Caco-2 (cell line): ENCODE measurements around the gene UTP11. TPM values are rescaled to one million over a fixed set of nuclear protein-coding genes. Genes with fewer than 3 reads are reported as not detected.

Experiments used
- BruUV-seq: library from RNA; stranded (reverse); fragments of 400-500 nt; replicated peaks from 2 replicates; lab custom pipeline; 2021; lab: Mats Ljungman, UMichigan
- CTCF ChIA-PET: fragments of 300-600 bp; sonication (Branson Sonifier 250); formaldehyde crosslinking; loops from one replicate; lab custom pipeline; 2022; ENCODE audit warnings: antibody characterized with exemption; lab: Charles Lee
- POLR2A ChIA-PET: fragments of 300-600 bp; sonication (Branson Sonifier 250); formaldehyde crosslinking; loops from one replicate; lab custom pipeline; 2022; ENCODE audit warnings: antibody characterized with exemption; lab: Charles Lee
- DNase-seq, 2 experiments: peaks; one replicate each; pipeline versions ENCODE4 v3.0.0 to v3.0.0-alpha.2; 2020 to 2022
- H3K27me3 ChIP-seq: replicated peaks from 2 replicates; pipeline ENCODE4 v1.6.0; 2011; ENCODE audit warnings: low read length; ENCODE audit not compliant: control insufficient read depth, insufficient read depth
- H3K36me3 ChIP-seq: 2 replicates; pipeline ENCODE4 v1.5.1; 2011; ENCODE audit warnings: low read length; ENCODE audit not compliant: control insufficient read depth, insufficient read depth
- H3K4me1 ChIP-seq: fragments of 250-450 bp; sonication (Bioruptor Pico); 2 replicates; pipeline ENCODE4 v1.5.1; 2020; ENCODE audit warnings: mild to moderate bottlenecking
- H3K4me3 ChIP-seq: 2 replicates; pipeline ENCODE4 v1.5.1; 2011; ENCODE audit warnings: low read depth, mild to moderate bottlenecking, control low read depth, low read length
- H3K9me3 ChIP-seq: fragments of 250-450 bp; sonication (Bioruptor Pico); 2 replicates; pipeline ENCODE4 v1.5.1; 2020; ENCODE audit warnings: mild to moderate bottlenecking, moderate library complexity
- H3K27ac Mint-ChIP-seq: one replicate; pipeline ENCODE4 v1.8.0; 2022; ENCODE audit warnings: mixed read lengths; ENCODE audit not compliant: unreplicated experiment
- H3K27me3 Mint-ChIP-seq: one replicate; pipeline ENCODE4 v1.8.0; 2022; ENCODE audit warnings: mixed read lengths; ENCODE audit not compliant: insufficient read depth, unreplicated experiment
- H3K36me3 Mint-ChIP-seq: one replicate; pipeline ENCODE4 v1.8.0; 2022; ENCODE audit warnings: mild to moderate bottlenecking, mixed read lengths; ENCODE audit not compliant: insufficient read depth, unreplicated experiment
- H3K4me1 Mint-ChIP-seq: one replicate; pipeline ENCODE4 v1.8.0; 2022; ENCODE audit warnings: low read depth, mixed read lengths; ENCODE audit not compliant: unreplicated experiment
- H3K4me3 Mint-ChIP-seq: one replicate; pipeline ENCODE4 v1.8.0; 2022; ENCODE audit warnings: mild to moderate bottlenecking, moderate library complexity, mixed read lengths; ENCODE audit not compliant: unreplicated experiment
- H3K9me3 Mint-ChIP-seq: one replicate; pipeline ENCODE4 v1.8.0; 2022; ENCODE audit warnings: mixed read lengths; ENCODE audit not compliant: unreplicated experiment
- CTCF ChIP-seq, 2 experiments: fragments of 200-600 bp in 1 of 2; IDR thresholded peaks; 1 replicate in 1 of 2; 2 replicates in 1 of 2; pipeline versions ENCODE4 v1.5.1 to v1.8.0; 2011 to 2022; ENCODE audit warnings: antibody characterized with exemption in 1 of 2, control low read depth in 1 of 2, inconsistent platforms in 1 of 2, low read depth in 1 of 2, low read length in 1 of 2, mild to moderate bottlenecking in 1 of 2, moderate library complexity in 1 of 2; ENCODE audit not compliant: insufficient read depth in 1 of 2, severe bottlenecking in 1 of 2, unreplicated experiment in 1 of 2
- intact Hi-C: fragments of 100-400 bp; cut with micrococcal nuclease; formaldehyde crosslinking; loops from one replicate; pipeline ENCODE4 v1.10.0; 2022; ENCODE audit not compliant: unreplicated experiment
- total RNA-seq: library from RNA; stranded (reverse); gene quantifications from 2 replicates; pipeline ENCODE4 v1.2.3, GENCODE V29; 2022

UTP11 gene
- total RNA-seq, 1 experiment from 2014 or later, result 29.1 TPM

GRCh38 chr1:37998089-37998808 lies 14.3 kb upstream of the UTP11 start:
- Mint-ChIP-seq H3K36me3 (peaks cover 6% of the 10 kb centered on the region), H3K4me3 (no peak overlapping the region), H3K4me1 (peaks cover 8% of the 10 kb centered on the region), H3K9me3 (no peaks in the 10 kb centered on the region), H3K27me3 (no peaks in the 10 kb centered on the region), H3K27ac (no peak overlapping the region)
- H3K4me1 ChIP-seq, result peaks cover 25% of the 10 kb centered on the region
- H3K9me3 ChIP-seq, result no peaks in the 10 kb centered on the region
- BruUV-seq, result no TSS peak
- ChIA-PET CTCF (no interaction called here), POLR2A (no interaction called here)
- intact Hi-C loops, result no loop called here
- H3K4me3 ChIP-seq, result no peak overlapping the region
- no peak for DNase-seq
- TF ChIP-seq CTCF (IDR thresholded peaks at IDR 0.05; ENCODE audit: insufficient read depth in 1 of 2, low read depth in 1 of 2, low read length in 1 of 2, severe bottlenecking in 1 of 2, unreplicated experiment in 1 of 2), result no peak
- no peaks in the 10 kb centered on the region for H3K36me3 ChIP-seq
- H3K27me3 ChIP-seq, result no peaks in the 10 kb centered on the region

GRCh38 chr1:37998913-37999429 lies 13.6 kb upstream of the UTP11 start:
- H3K4me3 Mint-ChIP-seq, result no peak overlapping the region
- H3K9me3 ChIP-seq, result no peaks in the 10 kb centered on the region
- POLR2A ChIA-PET, result no interaction called here
- peak overlapping the region; percentile 84 for H3K27ac Mint-ChIP-seq
- CTCF ChIA-PET, result no interaction called here
- H3K27me3 Mint-ChIP-seq, result no peaks in the 10 kb centered on the region
- H3K4me1 ChIP-seq, result peaks cover 25% of the 10 kb centered on the region
- H3K36me3 Mint-ChIP-seq, result peaks cover 6% of the 10 kb centered on the region
- H3K4me3 ChIP-seq, result no peak overlapping the region
- no peak for TF ChIP-seq CTCF (IDR thresholded peaks at IDR 0.05; ENCODE audit: insufficient read depth in 1 of 2, low read depth in 1 of 2, low read length in 1 of 2, severe bottlenecking in 1 of 2, unreplicated experiment in 1 of 2)
- no peak for DNase-seq
- H3K9me3 Mint-ChIP-seq, result no peaks in the 10 kb centered on the region
- intact Hi-C loops, result no loop called here
- H3K36me3 ChIP-seq, result no peaks in the 10 kb centered on the region
- H3K27me3 ChIP-seq, result no peaks in the 10 kb centered on the region
- peaks cover 9% of the 10 kb centered on the region for H3K4me1 Mint-ChIP-seq
- BruUV-seq, result no TSS peak

- no TSS peak for BruUV-seq
- TF ChIP-seq CTCF (IDR thresholded peaks at IDR 0.05; ENCODE audit: insufficient read depth in 1 of 2, low read depth in 1 of 2, low read length in 1 of 2, severe bottlenecking in 1 of 2, unreplicated experiment in 1 of 2), result no peak
- peaks cover 15% of the 10 kb centered on the region for H3K4me1 Mint-ChIP-seq
- no peak for DNase-seq
- intact Hi-C loops, result no loop called here
- peak overlapping the region; percentile 84 for H3K27ac Mint-ChIP-seq
- H3K9me3 Mint-ChIP-seq, result no peaks in the 10 kb centered on the region
- H3K27me3 ChIP-seq, result no peaks in the 10 kb centered on the region
- POLR2A ChIA-PET, result interaction anchor here (0.8 kb wide), 1 partner anchor 13 kb away, joined by 3 read pairs; the partner anchor contains the start of gene UTP11
- peaks cover 25% of the 10 kb centered on the region for H3K4me1 ChIP-seq
- CTCF ChIA-PET, result interaction anchor here (0.8 to 1.3 kb wide), 2 partner anchors 19 to 47 kb away, joined by 3 read pairs; partner anchors contain the start of gene POU3F1
- no peak overlapping the region for H3K4me3 Mint-ChIP-seq
- peaks cover 6% of the 10 kb centered on the region for H3K36me3 Mint-ChIP-seq
- H3K4me3 ChIP-seq, result no peak overlapping the region
- no peaks in the 10 kb centered on the region for H3K27me3 Mint-ChIP-seq
- H3K36me3 ChIP-seq, result no peaks in the 10 kb centered on the region
- no peaks in the 10 kb centered on the region for H3K9me3 ChIP-seq
Measured at GRCh38 chr1:37999430-38000232, 12.9 kb upstream of the UTP11 start.
